ENCODE data around the gene PRKCB. TPM values are rescaled to one million over a fixed set of nuclear protein-coding genes. Genes with fewer than 3 reads are reported as not detected.

Gene PRKCB
- total and polyA plus RNA-seq, 2 donors from 2014 or later, result 0.62 to 17.8 TPM

DNA sequence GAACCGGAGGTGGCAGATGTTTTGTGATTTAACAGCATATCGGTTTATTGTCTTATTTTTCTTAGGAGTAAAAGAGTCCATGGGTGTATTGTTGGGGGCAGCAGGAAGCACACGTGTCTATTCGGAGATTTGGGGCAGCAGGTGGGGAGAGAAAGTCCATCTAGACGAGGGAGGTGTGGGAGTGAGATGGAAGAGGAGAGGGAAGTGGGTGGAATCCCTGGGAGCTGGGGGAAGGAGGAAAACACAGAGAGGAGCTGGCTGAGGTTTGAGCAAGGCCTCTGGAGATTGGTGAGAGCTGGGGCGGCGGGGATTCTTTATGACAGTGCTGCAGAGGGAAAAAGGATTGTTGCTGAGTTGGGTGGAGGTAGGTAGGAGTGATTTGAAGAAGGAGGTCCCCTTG, 72.1 kb downstream of the PRKCB start:
- no peak overlapping the region for H3K27ac ChIP-seq (ENCODE audit: low read depth in 2 of 2, low read length in 2 of 2)
- no peaks in the 10 kb centered on the region for H3K9me3 ChIP-seq (ENCODE audit: control insufficient read depth in 2 of 3, insufficient read depth in 1 of 3, low read length in 3 of 3)
- DNase-seq, result no peak
- no peaks in the 10 kb centered on the region for H3K36me3 ChIP-seq (ENCODE audit: control insufficient read depth in 2 of 3, insufficient read depth in 3 of 3, low read length in 3 of 3)
- intact Hi-C loops (cut with DNase I), result no loop called here
- no peaks in the 10 kb centered on the region for H3K27me3 ChIP-seq (ENCODE audit: control insufficient read depth, insufficient read depth, low read length)
- no peak for FAIRE-seq
- TF ChIP-seq CTCF (IDR thresholded peaks at IDR 0.05; ENCODE audit: borderline replicate concordance, extremely low read depth, insufficient read depth), result no peak
- H3K4me1 ChIP-seq (ENCODE audit: control insufficient read depth in 2 of 3, insufficient read depth in 2 of 3, low read depth in 1 of 3, low read length in 3 of 3), result peaks cover 0 to 2% (median 0%) of the 10 kb centered on the region in 3 donors
- H3K4me3 ChIP-seq (ENCODE audit: low read length in 3 of 3), result no peak overlapping the region
- no peak overlapping the region for H3K9ac ChIP-seq (ENCODE audit: low read length in 3 of 3)

- Histone ChIP-seq H3K27ac (ENCODE audit: low read depth in 2 of 2, low read length in 2 of 2) (no peak overlapping the region), H3K4me3 (ENCODE audit: low read length in 3 of 3) (no peak overlapping the region), H3K36me3 (ENCODE audit: control insufficient read depth in 2 of 3, insufficient read depth in 3 of 3, low read length in 3 of 3) (no peaks in the 10 kb centered on the region), H3K9ac (ENCODE audit: low read length in 3 of 3) (no peak overlapping the region), H3K27me3 (ENCODE audit: control insufficient read depth, insufficient read depth, low read length) (no peaks in the 10 kb centered on the region), H3K9me3 (ENCODE audit: control insufficient read depth in 2 of 3, insufficient read depth in 1 of 3, low read length in 3 of 3) (no peaks in the 10 kb centered on the region), H3K4me1 (ENCODE audit: control insufficient read depth in 2 of 3, insufficient read depth in 2 of 3, low read depth in 1 of 3, low read length in 3 of 3) (peaks cover 0 to 2% (median 0%) of the 10 kb centered on the region in 3 donors)
- no peak for TF ChIP-seq CTCF (IDR thresholded peaks at IDR 0.05; ENCODE audit: borderline replicate concordance, extremely low read depth, insufficient read depth)
- DNase-seq, result no peak
- intact Hi-C loops (cut with DNase I), result no loop called here
- FAIRE-seq, result no peak
Observed at GRCh38 chr16:23908790-23909189, 73.0 kb downstream of the PRKCB start.

DNA sequence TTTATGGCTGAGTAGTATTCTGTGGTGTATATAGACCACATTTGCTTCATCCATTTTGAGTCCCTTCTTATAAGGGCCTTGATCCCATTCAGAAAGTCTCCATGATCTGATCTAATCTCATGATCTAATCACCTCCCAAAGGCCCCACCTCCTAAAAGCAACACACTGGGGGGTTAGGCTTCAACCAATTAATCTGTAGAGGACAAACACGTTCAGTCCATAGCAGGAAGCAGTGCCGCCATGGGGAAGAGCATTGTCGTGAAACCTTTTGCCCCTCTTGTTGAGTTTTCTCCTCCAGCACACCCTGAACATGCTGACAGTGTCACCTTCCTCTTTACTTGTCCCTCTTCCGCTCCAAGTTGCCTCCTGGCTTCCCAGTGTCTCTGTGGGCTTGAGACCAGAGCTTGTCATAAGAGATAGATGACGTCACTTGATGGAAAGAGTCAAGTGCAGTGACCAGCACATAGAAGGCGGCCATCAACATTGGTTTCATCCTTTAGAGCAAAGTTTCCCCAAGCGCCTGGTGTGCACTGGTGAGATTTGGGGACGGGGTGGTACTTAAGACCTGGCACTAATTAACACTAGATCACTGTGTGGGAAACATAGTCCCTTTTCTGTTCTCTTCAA, 74.1 kb downstream of the PRKCB start:
- intact Hi-C loops (cut with DNase I), result no loop called here
- Histone ChIP-seq H3K9me3 (ENCODE audit: control insufficient read depth in 2 of 3, insufficient read depth in 1 of 3, low read length in 3 of 3) (no peaks in the 10 kb centered on the region), H3K4me1 (ENCODE audit: control insufficient read depth in 2 of 3, insufficient read depth in 2 of 3, low read depth in 1 of 3, low read length in 3 of 3) (peaks cover 0 to 2% (median 0%) of the 10 kb centered on the region in 3 donors), H3K4me3 (ENCODE audit: low read length in 3 of 3) (no peak overlapping the region), H3K9ac (ENCODE audit: low read length in 3 of 3) (no peak overlapping the region), H3K27ac (ENCODE audit: low read depth in 2 of 2, low read length in 2 of 2) (no peak overlapping the region), H3K36me3 (ENCODE audit: control insufficient read depth in 2 of 3, insufficient read depth in 3 of 3, low read length in 3 of 3) (no peaks in the 10 kb centered on the region), H3K27me3 (ENCODE audit: control insufficient read depth, insufficient read depth, low read length) (no peaks in the 10 kb centered on the region)
- no peak for TF ChIP-seq CTCF (IDR thresholded peaks at IDR 0.05; ENCODE audit: borderline replicate concordance, extremely low read depth, insufficient read depth)
- DNase-seq (no peak), FAIRE-seq (no peak)

Data from kidney (tissue), 14 donors.